HCT116 (cell line): ENCODE measurements around the gene MACF1.

ENCODE experiments used
- ELF1 ChIP-seq: IDR thresholded peaks from 2 replicates; pipeline ENCODE4 v1.6.1; 2012; ENCODE audit warnings: low read depth, borderline replicate concordance
- RAD21 ChIP-seq: IDR thresholded peaks from 2 replicates; pipeline ENCODE4 v1.6.1; 2012; ENCODE audit warnings: low read depth, mild to moderate bottlenecking
- TF ChIP-seq, protein P1 (sequence below), 3 experiments: fragments of 200-600 bp in 1 of 3; sonication (generic) in 1 of 3; IDR thresholded peaks in 2 of 3; conservative IDR thresholded peaks in 1 of 3; 2 replicates each; pipeline ENCODE4 v1.5.1; 2012 to 2017; ENCODE audit warnings: low read depth in 2 of 3, low read length in 2 of 3, antibody characterized with exemption in 1 of 3, borderline replicate concordance in 1 of 3, control low read depth in 1 of 3, mild to moderate bottlenecking in 1 of 3, mixed read lengths in 1 of 3, mixed run types in 1 of 3, moderate library complexity in 1 of 3; ENCODE audit not compliant: insufficient read depth in 1 of 3

DNA sequence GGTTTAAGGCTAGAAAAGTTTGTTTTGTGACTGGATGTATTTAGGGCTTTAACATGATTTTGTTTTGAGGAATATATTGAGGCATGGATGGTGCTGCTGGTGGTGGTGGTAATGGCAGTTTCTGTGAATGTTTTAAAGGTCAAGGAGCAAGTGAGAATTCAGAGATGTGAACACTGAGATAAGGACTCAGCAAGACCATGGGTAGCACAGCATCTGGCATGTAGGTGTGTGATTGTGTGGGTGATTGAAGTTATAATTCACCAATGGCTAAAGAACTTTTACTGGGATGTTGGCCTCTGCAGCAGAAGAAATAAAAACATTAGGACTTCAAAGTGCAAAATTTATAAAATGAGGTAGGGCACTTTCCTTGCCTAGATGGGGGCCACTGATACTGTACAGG lies 65.9 kb downstream of the MACF1 start:
- TF ChIP-seq ELF1 (no peak), RAD21 (no peak)
- TF ChIP-seq, protein P1, sequence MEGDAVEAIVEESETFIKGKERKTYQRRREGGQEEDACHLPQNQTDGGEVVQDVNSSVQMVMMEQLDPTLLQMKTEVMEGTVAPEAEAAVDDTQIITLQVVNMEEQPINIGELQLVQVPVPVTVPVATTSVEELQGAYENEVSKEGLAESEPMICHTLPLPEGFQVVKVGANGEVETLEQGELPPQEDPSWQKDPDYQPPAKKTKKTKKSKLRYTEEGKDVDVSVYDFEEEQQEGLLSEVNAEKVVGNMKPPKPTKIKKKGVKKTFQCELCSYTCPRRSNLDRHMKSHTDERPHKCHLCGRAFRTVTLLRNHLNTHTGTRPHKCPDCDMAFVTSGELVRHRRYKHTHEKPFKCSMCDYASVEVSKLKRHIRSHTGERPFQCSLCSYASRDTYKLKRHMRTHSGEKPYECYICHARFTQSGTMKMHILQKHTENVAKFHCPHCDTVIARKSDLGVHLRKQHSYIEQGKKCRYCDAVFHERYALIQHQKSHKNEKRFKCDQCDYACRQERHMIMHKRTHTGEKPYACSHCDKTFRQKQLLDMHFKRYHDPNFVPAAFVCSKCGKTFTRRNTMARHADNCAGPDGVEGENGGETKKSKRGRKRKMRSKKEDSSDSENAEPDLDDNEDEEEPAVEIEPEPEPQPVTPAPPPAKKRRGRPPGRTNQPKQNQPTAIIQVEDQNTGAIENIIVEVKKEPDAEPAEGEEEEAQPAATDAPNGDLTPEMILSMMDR (IDR thresholded peaks at IDR 0.05 in 2 of 3, conservative IDR thresholded peaks at IDR 0.05 in 1 of 3; ENCODE audit: borderline replicate concordance in 1 of 3, insufficient read depth in 1 of 3, low read depth in 2 of 3, low read length in 2 of 3) = no peak
